ENCODE results near the gene ARSB.

DNA sequence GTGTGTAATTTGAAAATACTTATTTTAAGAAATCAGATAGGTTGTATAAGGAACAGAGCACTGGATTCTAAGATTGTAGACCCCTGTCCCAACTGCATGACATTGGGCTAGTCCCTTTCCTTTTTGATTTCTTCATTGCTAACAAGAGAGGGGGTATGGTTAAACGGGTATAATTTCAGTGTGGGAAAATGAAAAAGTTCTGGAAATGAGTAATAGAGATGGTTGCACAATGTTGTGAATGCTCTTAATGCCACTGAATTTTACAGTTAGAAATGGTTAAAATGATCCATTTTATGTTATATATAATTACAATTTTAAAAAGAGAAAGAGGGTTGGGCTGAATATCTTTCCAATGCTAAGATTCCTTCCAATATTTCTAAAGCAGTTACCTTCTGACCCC is 233.2 kb downstream of the ARSB start:
- TF ChIP-seq EZH2 (IDR thresholded peaks at IDR 0.05; ENCODE audit: insufficient read depth, poor library complexity, severe bottlenecking) (no peak), EZH2phosphoT487 (IDR thresholded peaks at IDR 0.05; ENCODE audit: insufficient read depth, low read depth) (no peak)
